Body of pancreas (tissue), 4 donors: Measurements from ENCODE around the gene CAPN11. TPM values are rescaled to one million over a fixed set of nuclear protein-coding genes. Genes with fewer than 3 reads are reported as not detected.
"Not testable (repeated sequence)": the region's sequence is repeated elsewhere in the genome, so short reads cannot be mapped to it uniquely, and the experiment has no call there.

Source experiments
- ATAC-seq: fragments of 150-250 bp; one replicate; pipeline ENCODE4 v1.9.1; 2016
- DNase-seq, 4 donors: peaks; one replicate each; pipeline ENCODE4 v3.0.0-alpha.2; 2019
- H3K27ac ChIP-seq, 4 donors: fragments of 200-600 bp; sonication (generic); 1 replicate in 3 of 4; 2 replicates in 1 of 4; pipeline versions ENCODE4 v1.5.1 to v1.6.1; 2016 to 2019; ENCODE audit warnings: mild to moderate bottlenecking in 1 of 4, mixed read lengths in 1 of 4, moderate library complexity in 1 of 4
- H3K27me3 ChIP-seq, 2 donors: fragments of 200-600 bp; sonication (generic); one replicate each; pipeline ENCODE4 v1.6.0; 2016; ENCODE audit warnings: mild to moderate bottlenecking in 1 of 2
- H3K36me3 ChIP-seq, 2 donors: fragments of 200-600 bp; sonication (generic); replicated peaks in 1 of 2; 2 replicates each; pipeline ENCODE4 v1.5.1; 2016; ENCODE audit warnings: low read depth in 2 of 2; ENCODE audit not compliant: insufficient read depth in 1 of 2
- H3K4me1 ChIP-seq: fragments of 200-600 bp; sonication (generic); one replicate; pipeline ENCODE4 v1.6.0; 2016
- H3K4me3 ChIP-seq, 2 donors: fragments of 200-600 bp; sonication (generic); 1 replicate in 1 of 2; 2 replicates in 1 of 2; pipeline ENCODE4 v1.5.1; 2016 to 2019
- H3K9me3 ChIP-seq, 3 donors: fragments of 200-600 bp; sonication (generic); 1 replicate in 2 of 3; 2 replicates in 1 of 3; pipeline ENCODE4 v1.5.1; 2016
- CTCF ChIP-seq, 7 experiments: fragments of 450-650 bp in 4 of 7; fragments of 200-600 bp in 3 of 7; sonication (generic) in 3 of 7; IDR thresholded peaks; one replicate each; pipeline ENCODE4 v1.5.1; 2016 to 2019; ENCODE audit warnings: antibody characterized with exemption in 7 of 7
- POLR2A ChIP-seq, 3 donors: fragments of 450-650 bp; IDR thresholded peaks; one replicate each; pipeline ENCODE4 v1.6.1; 2016; ENCODE audit warnings: antibody characterized with exemption in 3 of 3, mild to moderate bottlenecking in 2 of 3
- WGBS, 2 donors: methylation state at CpG; one replicate each; pipeline ENCODE4 v1.1.5; 2017; 5-methylcytosine and 5-hydroxymethylcytosine counted together
- intact Hi-C: fragments of 100-400 bp; cut with DNase I; formaldehyde crosslinking; loops from one replicate; pipeline ENCODE4 v1.15.1; 2023
- total RNA-seq, 2 donors: library from RNA; depleted of rRNA; stranded (reverse); fragments of >200 nt; gene quantifications; one replicate each; pipeline ENCODE4 v1.1.0, GENCODE V29; 2016

CAPN11 gene
- total RNA-seq, 2 donors from 2014 or later = 0.66 TPM; not detected in 1

GRCh38 chr6:44182911-44183390 is 24.3 kb downstream of the CAPN11 start:
- Histone ChIP-seq H3K27ac (no peak overlapping the region), H3K27me3 (no peaks in the 10 kb centered on the region), H3K4me3 (no peak overlapping the region), H3K9me3 (no peaks in the 10 kb centered on the region), H3K36me3 (no peaks in the 10 kb centered on the region), H3K4me1 (no peaks in the 10 kb centered on the region)
- ATAC-seq = no peak
- intact Hi-C loops = no loop called here
- DNase-seq = no peak
- TF ChIP-seq POLR2A (IDR thresholded peaks at IDR 0.05) = no peak
- TF ChIP-seq CTCF (IDR thresholded peaks at IDR 0.05) = no peak
- 90% methylated on average over 4 of the region's 4 CpGs for WGBS, 2 donors

- intact Hi-C loops = no loop called here
- Histone ChIP-seq H3K36me3 (no peaks in the 10 kb centered on the region), H3K4me3 (no peak overlapping the region), H3K27me3 (no peaks in the 10 kb centered on the region), H3K27ac (no peak overlapping the region), H3K9me3 (no peaks in the 10 kb centered on the region), H3K4me1 (no peaks in the 10 kb centered on the region)
- 68 to 70% methylated on average over 5 to 8 of the region's 9 CpGs for WGBS, 2 donors
- ATAC-seq (no peak), DNase-seq (no peak)
- TF ChIP-seq POLR2A (IDR thresholded peaks at IDR 0.05) = no peak
These were observed 25.2 kb downstream of the CAPN11 start for GRCh38 chr6:44183783-44184182.

GRCh38 chr6:44185356-44185755 is 26.7 kb downstream of the CAPN11 start:
- intact Hi-C loops, H3K4me3 ChIP-seq, H3K27ac ChIP-seq, H3K27me3 ChIP-seq, H3K4me1 ChIP-seq, H3K9me3 ChIP-seq, ATAC-seq, DNase-seq, H3K36me3 ChIP-seq: not testable (repeated sequence)
- WGBS, 2 donors = 70 to 74% methylated on average over 7 of the region's 7 CpGs

- no peak for TF ChIP-seq POLR2A (IDR thresholded peaks at IDR 0.05)
- TF ChIP-seq CTCF (IDR thresholded peaks at IDR 0.05) = no peak
- intact Hi-C loops = no loop called here
- no peak overlapping the region for H3K4me3 ChIP-seq
- no peak for DNase-seq
- WGBS, 2 donors = 60 to 73% methylated on average over 9 of the region's 9 CpGs
- no peak overlapping the region for H3K27ac ChIP-seq
- H3K36me3 ChIP-seq = no peaks in the 10 kb centered on the region
- no peaks in the 10 kb centered on the region for H3K27me3 ChIP-seq
- H3K9me3 ChIP-seq = no peaks in the 10 kb centered on the region
- no peaks in the 10 kb centered on the region for H3K4me1 ChIP-seq
- ATAC-seq = no peak
These were observed 27.5 kb downstream of the CAPN11 start for GRCh38 chr6:44185953-44186634.

GRCh38 chr6:44186635-44187025 is 28.0 kb downstream of the CAPN11 start:
- no peak overlapping the region for H3K27ac ChIP-seq
- H3K4me1 ChIP-seq = no peaks in the 10 kb centered on the region
- intact Hi-C loops = no loop called here
- no peak for ATAC-seq
- no peaks in the 10 kb centered on the region for H3K36me3 ChIP-seq
- WGBS, 2 donors = 74% methylated on average over 6 to 7 of the region's 7 CpGs
- no peak overlapping the region for H3K4me3 ChIP-seq
- no peaks in the 10 kb centered on the region for H3K9me3 ChIP-seq
- H3K27me3 ChIP-seq = no peaks in the 10 kb centered on the region
- no peak for DNase-seq
- TF ChIP-seq POLR2A (IDR thresholded peaks at IDR 0.05) (no peak), CTCF (IDR thresholded peaks at IDR 0.05) (no peak)

GRCh38 chr6:44188819-44189218 is 30.2 kb downstream of the CAPN11 start:
- H3K9me3 ChIP-seq = no peaks in the 10 kb centered on the region

More at GRCh38 chr6:44188819-44189218, 30.2 kb downstream of the CAPN11 start:
- H3K27me3 ChIP-seq = no peaks in the 10 kb centered on the region
- no peaks in the 10 kb centered on the region for H3K36me3 ChIP-seq
- no peak for TF ChIP-seq CTCF (IDR thresholded peaks at IDR 0.05)
- no peak for TF ChIP-seq POLR2A (IDR thresholded peaks at IDR 0.05)
- no peak for ATAC-seq
- no peak for DNase-seq
- intact Hi-C loops = no loop called here
- 47 to 65% methylated on average over 2 of the region's 2 CpGs for WGBS, 2 donors
- no peaks in the 10 kb centered on the region for H3K4me1 ChIP-seq
- H3K4me3 ChIP-seq = no peak overlapping the region
- no peak overlapping the region for H3K27ac ChIP-seq
